ENCODE data around the gene HELZ. TPM values are rescaled to one million over a fixed set of nuclear protein-coding genes. Genes with fewer than 3 reads are reported as not detected.

The HELZ gene
- total RNA-seq, 4 donors from 2014 or later = 24.4 to 42.4 (median 26.3) TPM

GRCh38 chr17:67035131-67036083 lies 209.6 kb downstream of the HELZ start:
- WGBS, 2 donors = 74 to 80% methylated on average over 10 to 11 of the region's 11 CpGs
- no peak for DNase-seq (ENCODE audit: low spot score in 2 of 2)
- H3K4me3 ChIP-seq (ENCODE audit: low read depth, poor library complexity, severe bottlenecking) = no peak overlapping the region
- intact Hi-C loops (cut with DNase I; ENCODE audit: low total_unique reads) = no loop called here
- TF ChIP-seq CTCF (IDR thresholded peaks at IDR 0.05) (no peak), POLR2A (IDR thresholded peaks at IDR 0.05) (no peak)

- 71 to 93% methylated on average over 5 to 9 of the region's 9 CpGs for WGBS, 2 donors
Measured at GRCh38 chr17:67033613-67034012, 211.4 kb downstream of the HELZ start.

GRCh38 chr17:67032985-67033384 lies 212.0 kb downstream of the HELZ start:
- TF ChIP-seq POLR2A (IDR thresholded peaks at IDR 0.05) (no peak), CTCF (IDR thresholded peaks at IDR 0.05) (no peak)
- 86 to 95% methylated on average over 13 of the region's 13 CpGs for WGBS, 2 donors
- no peak for DNase-seq (ENCODE audit: low spot score in 2 of 2)
- intact Hi-C loops (cut with DNase I; ENCODE audit: low total_unique reads) = no loop called here
- no peak overlapping the region for H3K4me3 ChIP-seq (ENCODE audit: low read depth, poor library complexity, severe bottlenecking)

More at GRCh38 chr17:67033613-67034012, 211.4 kb downstream of the HELZ start:
- no peak for TF ChIP-seq POLR2A (IDR thresholded peaks at IDR 0.05)
- no peak for TF ChIP-seq CTCF (IDR thresholded peaks at IDR 0.05)
- no peak overlapping the region for H3K4me3 ChIP-seq (ENCODE audit: low read depth, poor library complexity, severe bottlenecking)
- DNase-seq (ENCODE audit: low spot score in 2 of 2) = no peak
- intact Hi-C loops (cut with DNase I; ENCODE audit: low total_unique reads) = no loop called here

GRCh38 chr17:67032382-67032781 lies 212.6 kb downstream of the HELZ start:
- DNase-seq (ENCODE audit: low spot score in 2 of 2) = no peak
- no peak overlapping the region for H3K4me3 ChIP-seq (ENCODE audit: low read depth, poor library complexity, severe bottlenecking)
- TF ChIP-seq CTCF (IDR thresholded peaks at IDR 0.05) = no peak
- no peak for TF ChIP-seq POLR2A (IDR thresholded peaks at IDR 0.05)
- intact Hi-C loops (cut with DNase I; ENCODE audit: low total_unique reads) = no loop called here
- 92 to 93% methylated on average over 14 of the region's 14 CpGs for WGBS, 2 donors

- no peak overlapping the region for H3K4me3 ChIP-seq (ENCODE audit: low read depth, poor library complexity, severe bottlenecking)
- no peak for DNase-seq (ENCODE audit: low spot score in 2 of 2)
- intact Hi-C loops (cut with DNase I; ENCODE audit: low total_unique reads) = no loop called here
- 92 to 94% methylated on average over 21 of the region's 21 CpGs for WGBS, 2 donors
- TF ChIP-seq POLR2A (IDR thresholded peaks at IDR 0.05) (no peak), CTCF (IDR thresholded peaks at IDR 0.05) (no peak)
Measured at GRCh38 chr17:67030641-67031040, 214.4 kb downstream of the HELZ start.

Measured in lower leg skin (tissue), 4 donors.